ENCODE measurements around the gene KRTAP12-1. TPM values are rescaled to one million over a fixed set of nuclear protein-coding genes. Genes with fewer than 3 reads are reported as not detected.
"Not testable (repeated sequence)": the region's sequence is repeated elsewhere in the genome, so short reads cannot be mapped to it uniquely, and the experiment has no call there.

Gene KRTAP12-1
- total RNA-seq, 1 experiment from 2014 or later: not detected

- no peak for DNase-seq (ENCODE audit: extremely low read depth, low read depth)
Measured at GRCh38 chr21:44671911-44672310, 10.1 kb downstream of the KRTAP12-1 start.

- DNase-seq (ENCODE audit: extremely low read depth, low read depth): no peak
Measured at GRCh38 chr21:44670642-44671432, 11.1 kb downstream of the KRTAP12-1 start.

- no peak for DNase-seq (ENCODE audit: extremely low read depth, low read depth)
Measured at GRCh38 chr21:44667612-44668011, 14.4 kb downstream of the KRTAP12-1 start.

- DNase-seq (ENCODE audit: extremely low read depth, low read depth): no peak
Measured at GRCh38 chr21:44666401-44667320, 15.3 kb downstream of the KRTAP12-1 start, which contains the start of gene KRTAP12-2. KRTAP12-2 (minus strand) TSS chr21:44666927; CDS start chr21:44666886, 41 bp downstream.

- no peak for DNase-seq (ENCODE audit: extremely low read depth, low read depth)
Measured at GRCh38 chr21:44664691-44665090, 17.3 kb downstream of the KRTAP12-1 start.

GRCh38 chr21:44661567-44661966 lies 20.4 kb downstream of the KRTAP12-1 start:
- DNase-seq (ENCODE audit: extremely low read depth, low read depth): not testable (repeated sequence)

GRCh38 chr21:44658913-44659595 lies 22.9 kb downstream of the KRTAP12-1 start:
- no peak for DNase-seq (ENCODE audit: extremely low read depth, low read depth)

GRCh38 chr21:44658541-44658910 lies 23.4 kb downstream of the KRTAP12-1 start:
- DNase-seq (ENCODE audit: extremely low read depth, low read depth): no peak

GRCh38 chr21:44657635-44658540 lies 24.1 kb downstream of the KRTAP12-1 start, which contains the start of gene KRTAP12-3:
KRTAP12-3 (plus strand) TSS chr21:44657932; CDS start chr21:44657980, 48 bp downstream.
- DNase-seq (ENCODE audit: extremely low read depth, low read depth): no peak

- no peak for DNase-seq (ENCODE audit: extremely low read depth, low read depth)
Measured at GRCh38 chr21:44656868-44657267, 25.1 kb downstream of the KRTAP12-1 start.

- no peak for DNase-seq (ENCODE audit: extremely low read depth, low read depth)
Measured at GRCh38 chr21:44654576-44655175, 27.3 kb downstream of the KRTAP12-1 start, which contains the start of gene KRTAP12-4. KRTAP12-4 (minus strand) TSS chr21:44654659; CDS start chr21:44654614, 45 bp downstream.

GRCh38 chr21:44653656-44654575 lies 28.0 kb downstream of the KRTAP12-1 start:
- DNase-seq (ENCODE audit: extremely low read depth, low read depth): no peak

GRCh38 chr21:44653123-44653522 lies 28.8 kb downstream of the KRTAP12-1 start:
- no peak for DNase-seq (ENCODE audit: extremely low read depth, low read depth)

- no peak for DNase-seq (ENCODE audit: extremely low read depth, low read depth)
Measured at GRCh38 chr21:44650973-44651675, 30.8 kb downstream of the KRTAP12-1 start.

- no peak for DNase-seq (ENCODE audit: extremely low read depth, low read depth)
Measured at GRCh38 chr21:44650265-44650972, 31.5 kb downstream of the KRTAP12-1 start.

- DNase-seq (ENCODE audit: extremely low read depth, low read depth): no peak
Measured at GRCh38 chr21:44649521-44650100, 32.4 kb downstream of the KRTAP12-1 start.
